SK-N-MC (cell line): Measurements from ENCODE around the gene AKR1C4.

Source experiments
- DNase-seq: peaks from one replicate; pipeline ENCODE4 v3.0.0-alpha.2; 2011; ENCODE audit warnings: low read depth, low spot score
- H3K27ac ChIP-seq: fragments of 200-600 bp; sonication (generic); 2 replicates; pipeline ENCODE4 v1.5.1; 2016; ENCODE audit warnings: mixed run types
- H3K36me3 ChIP-seq: fragments of 200-600 bp; sonication (generic); 2 replicates; pipeline ENCODE4 v1.6.1; 2017; ENCODE audit warnings: antibody characterized with exemption, low read length, mixed read lengths; ENCODE audit not compliant: insufficient read depth
- H3K4me3 ChIP-seq: fragments of 200-600 bp; sonication (generic); 2 replicates; pipeline ENCODE4 v1.5.1; 2016
- H3K9ac ChIP-seq: fragments of 200-600 bp; sonication (generic); 2 replicates; pipeline ENCODE4 v1.8.0; 2017; ENCODE audit warnings: mixed run types, mixed read lengths; ENCODE audit not compliant: insufficient read length
- H3K9me3 ChIP-seq: fragments of 200-600 bp; sonication (generic); 2 replicates; pipeline ENCODE4 v1.6.1; 2017; ENCODE audit warnings: low read depth, mild to moderate bottlenecking, antibody characterized with exemption, low read length, moderate library complexity, mixed read lengths
- EZH2 ChIP-seq: fragments of 200-600 bp; sonication (generic); IDR thresholded peaks from one replicate; pipeline ENCODE4 v1.6.1; 2017; ENCODE audit warnings: antibody characterized with exemption
- FOXP2 ChIP-seq: optimal IDR thresholded peaks from 2 replicates; pipeline ENCODE3; 2011; ENCODE audit warnings: mild to moderate bottlenecking, moderate library complexity; ENCODE audit not compliant: insufficient read depth; ENCODE audit errors: extremely low read length, control extremely low read depth
- POLR2AphosphoS5 ChIP-seq: IDR thresholded peaks from 2 replicates; pipeline ENCODE4 v1.6.1; 2012; ENCODE audit warnings: mild to moderate bottlenecking, low read depth, low read length, borderline replicate concordance

Gene AKR1C4

DNA sequence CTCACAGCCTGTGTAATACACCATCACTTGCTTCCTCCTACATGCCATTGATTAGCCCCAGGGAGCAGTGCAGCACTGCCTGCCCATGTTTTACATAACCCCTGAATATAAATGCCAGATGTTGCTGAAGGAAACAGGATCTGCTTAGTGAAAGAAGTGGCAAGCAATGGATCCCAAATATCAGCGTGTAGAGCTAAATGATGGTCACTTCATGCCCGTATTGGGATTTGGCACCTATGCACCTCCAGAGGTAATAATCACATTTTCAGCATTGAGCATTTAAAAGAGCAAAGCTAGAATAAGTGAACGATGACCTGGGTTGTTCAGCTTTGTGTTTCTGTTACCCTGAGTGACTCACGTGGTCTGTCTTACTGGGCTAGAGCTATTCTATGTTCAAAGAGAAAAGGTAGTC, at the start of gene AKR1C4:
Gene AKR1C4 (plus strand): TSS at position 136 of the 412 bp plus-strand sequence. CDS start 31 bp downstream, at position 167.
- TF ChIP-seq EZH2 (no peak), POLR2AphosphoS5 (no peak), FOXP2 (no peak)
- Histone ChIP-seq H3K27ac (no peak within 1 kb of the TSS), H3K36me3 (no peaks in the 10 kb centered on the region), H3K9me3 (no peaks in the 10 kb centered on the region), H3K4me3 (no peak within 1 kb of the TSS), H3K9ac (no peak within 1 kb of the TSS)
- no peak for DNase-seq

DNA sequence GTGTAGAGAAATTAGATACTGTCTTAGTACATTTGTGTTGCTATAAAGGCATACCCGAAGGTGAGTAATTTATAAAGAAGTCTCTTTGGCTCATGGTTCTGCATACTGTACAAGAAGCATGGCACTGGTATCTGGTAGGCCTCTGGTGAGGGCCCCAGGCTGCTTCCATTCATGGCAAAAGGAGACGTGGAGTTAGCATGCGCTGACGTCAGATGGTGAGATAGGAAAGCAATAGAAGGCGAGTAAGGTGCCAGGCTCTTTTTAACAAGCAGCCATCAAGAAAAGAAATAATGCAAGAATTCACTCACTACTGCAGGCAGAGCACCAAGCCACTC, 49.8 kb upstream of the AKR1C4 start:
- Histone ChIP-seq H3K36me3 (no peaks in the 10 kb centered on the region), H3K4me3 (no peak overlapping the region), H3K27ac (no peak overlapping the region), H3K9ac (no peak overlapping the region), H3K9me3 (no peaks in the 10 kb centered on the region)
- no peak for DNase-seq
- TF ChIP-seq FOXP2 (no peak), POLR2AphosphoS5 (no peak), EZH2 (no peak)

DNA sequence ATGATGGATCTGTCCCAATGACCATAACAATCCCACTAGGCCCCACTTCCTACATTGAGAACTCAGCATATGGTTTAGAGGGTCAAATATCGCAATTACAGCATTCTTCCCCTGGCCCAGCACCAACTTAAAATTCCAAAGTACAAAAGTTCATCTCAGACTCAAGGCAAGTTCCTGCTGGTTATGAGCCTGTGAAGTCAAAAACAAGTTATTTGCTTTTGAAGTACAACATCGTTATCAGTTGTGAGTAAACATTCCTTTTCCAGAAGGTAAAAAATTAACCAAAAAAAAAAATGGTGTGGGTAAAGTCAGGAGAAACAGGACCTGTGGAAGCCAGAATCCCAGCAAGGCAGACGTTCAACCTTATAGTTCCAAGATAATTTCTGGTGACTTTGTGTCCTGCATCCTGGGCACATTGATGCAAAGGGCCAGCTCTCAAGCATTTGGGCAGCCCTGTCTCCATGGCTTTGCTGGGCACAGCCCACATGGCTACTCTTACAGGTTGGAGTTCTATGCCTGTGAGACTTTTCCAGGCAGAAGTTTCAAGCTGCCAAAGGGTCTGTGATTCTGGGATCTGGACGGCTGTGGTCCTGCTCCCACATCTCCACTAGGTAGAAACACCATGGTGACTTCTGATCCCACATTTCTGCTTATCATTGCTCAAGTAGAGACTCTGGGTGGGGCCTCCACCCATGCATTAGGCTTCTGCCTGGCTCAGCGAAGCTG, 49.2 kb upstream of the AKR1C4 start:
- no peak for DNase-seq
- Histone ChIP-seq H3K9ac (no peak overlapping the region), H3K27ac (no peak overlapping the region), H3K9me3 (no peaks in the 10 kb centered on the region), H3K4me3 (no peak overlapping the region), H3K36me3 (no peaks in the 10 kb centered on the region)
- TF ChIP-seq FOXP2, result no peak
- TF ChIP-seq POLR2AphosphoS5, result no peak
- no peak for TF ChIP-seq EZH2

DNA sequence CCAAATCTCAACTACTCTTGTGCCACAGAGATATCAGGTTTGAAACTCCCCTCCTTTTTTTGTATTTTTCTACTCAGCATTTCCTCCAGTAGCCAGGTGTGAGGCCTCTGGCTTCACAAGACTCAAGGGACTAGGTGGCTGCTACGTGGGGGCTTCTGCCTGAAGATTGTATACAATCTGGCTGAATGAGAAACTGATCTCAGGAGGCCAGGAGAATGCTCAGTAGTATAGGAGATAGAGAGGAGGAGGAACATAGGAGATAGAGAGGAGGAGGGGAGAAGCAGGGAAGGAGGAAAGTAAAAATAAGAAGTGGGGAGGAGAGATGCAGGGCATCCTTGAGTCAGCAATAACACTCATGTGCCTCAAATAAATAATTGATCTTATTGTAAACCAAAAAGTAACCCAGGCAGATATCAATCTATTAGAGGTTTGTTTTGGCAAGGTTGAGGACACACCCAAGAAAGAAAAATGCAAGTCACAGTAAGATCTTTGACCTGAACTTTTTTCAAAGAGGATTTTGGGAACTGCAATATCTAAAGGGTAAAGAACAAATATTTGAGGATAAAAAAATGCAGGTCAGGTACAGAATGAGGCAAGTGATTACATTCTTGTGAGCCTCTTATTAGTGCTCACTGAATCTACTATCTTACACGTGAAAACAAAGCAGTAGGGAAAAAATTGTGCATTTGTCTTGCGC, 48.5 kb upstream of the AKR1C4 start:
- Histone ChIP-seq H3K27ac (no peak overlapping the region), H3K36me3 (no peaks in the 10 kb centered on the region), H3K9me3 (no peaks in the 10 kb centered on the region), H3K9ac (no peak overlapping the region), H3K4me3 (no peak overlapping the region)
- TF ChIP-seq POLR2AphosphoS5 (no peak), FOXP2 (no peak), EZH2 (no peak)
- no peak for DNase-seq

DNA sequence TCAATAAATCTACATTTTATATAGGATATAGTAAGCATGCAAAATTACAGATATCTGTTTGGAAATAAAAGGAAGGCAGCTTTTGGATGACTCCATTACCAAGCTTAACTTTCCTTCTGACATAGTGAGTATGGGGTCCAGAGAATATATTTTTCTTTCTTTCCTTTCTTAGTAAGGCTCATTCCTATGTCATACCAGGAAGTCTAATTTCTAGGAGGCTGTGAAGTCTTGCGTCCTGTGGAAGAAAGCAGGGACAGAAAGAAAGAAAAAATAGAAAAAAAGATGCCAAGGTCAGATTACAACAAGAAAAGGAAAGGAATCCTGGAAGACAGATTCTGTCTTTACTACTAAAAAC, 48.0 kb upstream of the AKR1C4 start:
- Histone ChIP-seq H3K9me3 (no peaks in the 10 kb centered on the region), H3K9ac (no peak overlapping the region), H3K36me3 (no peaks in the 10 kb centered on the region), H3K4me3 (no peak overlapping the region), H3K27ac (no peak overlapping the region)
- no peak for DNase-seq
- TF ChIP-seq POLR2AphosphoS5 (no peak), FOXP2 (no peak), EZH2 (no peak)

DNA sequence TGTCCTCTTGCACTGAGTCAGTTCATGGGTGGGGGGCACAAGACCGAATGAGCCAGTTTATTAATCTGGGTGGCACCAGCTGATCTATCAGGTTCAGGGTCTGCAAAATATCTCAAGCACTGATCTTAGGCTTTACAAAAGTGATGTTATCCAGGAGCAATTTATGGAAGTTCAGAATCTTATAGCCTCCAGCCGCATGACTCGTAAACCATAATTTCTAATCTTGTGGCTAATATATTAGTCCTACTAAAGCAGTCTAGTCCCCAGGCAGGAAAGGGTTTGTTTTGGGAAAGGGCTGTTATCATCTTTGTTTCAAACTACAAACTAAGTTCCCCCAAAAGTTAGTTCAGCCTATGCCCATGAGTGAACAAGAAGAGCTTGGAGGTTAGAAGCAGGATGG, 45.6 kb upstream of the AKR1C4 start:
- no peak overlapping the region for H3K27ac ChIP-seq
- no peak for TF ChIP-seq POLR2AphosphoS5
- TF ChIP-seq FOXP2, result no peak
- no peaks in the 10 kb centered on the region for H3K9me3 ChIP-seq

DNA sequence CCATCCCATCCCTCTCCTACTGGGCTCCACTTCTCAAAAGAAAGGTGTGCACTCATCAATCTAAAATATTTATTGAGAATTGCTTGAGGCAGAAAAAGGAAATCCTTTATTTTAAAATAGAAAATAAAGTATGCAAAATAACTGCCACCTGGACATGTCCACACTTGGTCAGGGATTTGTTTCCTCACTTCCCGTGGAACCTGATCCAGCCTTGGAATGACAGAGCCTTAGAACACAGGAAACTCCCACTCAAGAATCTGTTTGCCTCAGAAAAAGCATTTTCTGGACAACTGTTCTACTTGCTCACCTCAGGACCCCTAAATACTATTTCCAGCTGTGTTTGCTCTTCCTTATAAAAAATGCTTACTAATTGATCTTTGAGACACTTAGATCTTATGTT, 40.7 kb upstream of the AKR1C4 start:
- Histone ChIP-seq H3K4me3 (no peak overlapping the region), H3K27ac (no peak overlapping the region), H3K9me3 (no peaks in the 10 kb centered on the region), H3K36me3 (no peaks in the 10 kb centered on the region), H3K9ac (no peak overlapping the region)
- DNase-seq, result no peak
- TF ChIP-seq FOXP2 (no peak), EZH2 (no peak), POLR2AphosphoS5 (no peak)

More for the DNA sequence above, 45.6 kb upstream of the AKR1C4 start:
- Histone ChIP-seq H3K36me3 (no peaks in the 10 kb centered on the region), H3K9ac (no peak overlapping the region), H3K4me3 (no peak overlapping the region)
- DNase-seq, result no peak

DNA sequence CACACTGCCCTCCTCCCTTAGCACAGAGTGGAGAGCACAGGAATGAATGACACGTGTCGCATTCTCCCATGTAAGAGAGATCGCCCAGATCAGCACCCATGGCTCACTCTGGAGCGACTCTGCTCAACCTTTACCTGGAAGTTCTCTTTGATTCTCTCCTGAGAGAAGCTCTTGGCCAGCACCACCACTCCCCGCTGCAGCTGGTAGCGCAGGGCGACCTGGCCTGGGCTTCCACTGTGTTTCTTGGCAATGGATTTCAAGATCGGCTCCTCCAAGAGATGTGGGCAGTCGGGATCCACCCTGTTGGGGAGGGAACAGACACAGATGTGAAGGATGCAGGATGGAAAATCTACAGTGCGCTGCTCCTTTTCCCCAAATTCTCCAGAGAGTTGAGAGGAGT, 39.1 kb upstream of the AKR1C4 start:
- no peaks in the 10 kb centered on the region for H3K9me3 ChIP-seq

DNA sequence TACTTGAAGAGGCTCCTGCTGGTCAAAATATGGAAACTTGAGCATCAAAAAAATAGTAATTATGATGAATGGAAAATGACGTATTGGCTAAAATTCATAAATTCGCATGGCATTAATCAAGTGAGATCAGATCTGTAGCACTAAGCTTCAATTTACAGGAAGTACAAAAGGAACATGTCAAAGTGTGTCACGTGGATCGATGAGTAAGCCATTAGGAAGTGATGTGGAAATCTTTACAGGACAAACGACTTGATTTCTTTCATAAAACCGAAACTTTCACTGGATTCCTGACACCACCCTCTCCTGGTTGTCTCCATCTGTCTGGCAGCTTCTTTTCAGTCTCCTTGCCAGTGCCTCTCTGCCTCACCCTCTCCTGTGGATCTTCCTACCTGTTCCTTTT, 37.5 kb upstream of the AKR1C4 start:
- TF ChIP-seq FOXP2 (no peak), EZH2 (no peak), POLR2AphosphoS5 (no peak)
- no peak overlapping the region for H3K9ac ChIP-seq
- H3K27ac ChIP-seq, result no peak overlapping the region
- H3K36me3 ChIP-seq, result no peaks in the 10 kb centered on the region
- no peak for DNase-seq
- H3K4me3 ChIP-seq, result no peak overlapping the region
- no peaks in the 10 kb centered on the region for H3K9me3 ChIP-seq

More for the DNA sequence above, 39.1 kb upstream of the AKR1C4 start:
- Histone ChIP-seq H3K27ac (no peak overlapping the region), H3K36me3 (no peaks in the 10 kb centered on the region), H3K4me3 (no peak overlapping the region), H3K9ac (no peak overlapping the region)
- DNase-seq, result no peak
- TF ChIP-seq EZH2 (no peak), POLR2AphosphoS5 (no peak), FOXP2 (no peak)
